Stimulated activated CD8-positive, alpha-beta memory T cell treated with anti-CD3 and anti-CD28 coated beads, Interleukin-4, amount 100 ng/mL, for 1 hour (primary cell): ENCODE data around the gene SERTAD1.
"Not testable (repeated sequence)": the region's sequence is repeated elsewhere in the genome, so short reads cannot be mapped to it uniquely, and the experiment has no call there.

ENCODE experiments used
- DNase-seq, 2 donors: peaks; one replicate each; pipeline ENCODE4 v3.0.0-alpha.2; 2020; ENCODE audit warnings: low read depth in 2 of 2, low spot score in 1 of 2

The SERTAD1 gene, protein sequence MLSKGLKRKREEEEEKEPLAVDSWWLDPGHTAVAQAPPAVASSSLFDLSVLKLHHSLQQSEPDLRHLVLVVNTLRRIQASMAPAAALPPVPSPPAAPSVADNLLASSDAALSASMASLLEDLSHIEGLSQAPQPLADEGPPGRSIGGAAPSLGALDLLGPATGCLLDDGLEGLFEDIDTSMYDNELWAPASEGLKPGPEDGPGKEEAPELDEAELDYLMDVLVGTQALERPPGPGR

DNA sequence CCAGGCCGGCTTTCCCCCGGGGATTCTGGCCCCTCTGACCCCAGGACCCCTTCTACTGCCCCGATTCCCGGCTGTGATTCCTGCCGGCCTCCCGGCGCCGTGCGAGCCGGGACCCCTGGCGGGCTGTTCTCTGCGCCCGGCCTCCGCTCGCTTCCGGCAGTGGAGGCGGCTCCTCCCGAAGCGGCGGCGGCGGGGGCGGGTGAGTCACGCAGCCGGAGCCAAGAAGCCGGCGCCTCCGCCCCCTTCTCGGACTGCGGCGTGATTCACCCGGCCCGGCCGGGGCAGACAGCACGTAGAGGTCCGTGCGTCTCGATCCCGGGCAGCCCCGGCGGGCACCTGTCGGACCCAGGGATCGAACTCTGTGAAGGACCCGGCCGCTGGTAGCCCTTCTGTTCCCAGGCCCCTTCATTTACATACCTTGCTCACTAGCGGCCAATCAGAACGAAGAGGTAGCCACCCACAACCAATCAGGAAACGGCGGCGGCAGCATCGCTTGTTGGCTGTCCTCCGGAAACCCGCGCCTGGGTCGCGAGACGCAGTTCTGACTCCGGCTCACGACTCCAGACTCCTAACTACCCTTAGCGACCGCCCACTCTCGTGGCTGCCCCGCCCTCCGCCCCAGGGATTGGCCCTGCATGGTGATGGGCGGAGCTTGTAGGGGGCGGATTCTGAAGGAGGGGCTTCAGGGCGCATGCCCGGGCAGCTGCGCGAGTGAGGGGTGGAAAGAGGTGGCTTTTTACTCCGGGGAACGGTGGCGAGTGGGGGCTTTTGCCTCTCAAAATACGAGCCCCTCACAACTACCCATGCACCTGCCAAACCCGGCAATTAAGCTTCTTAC lies at the start of gene SERTAD1:
Gene SERTAD1 (minus strand): TSS at position 543 of the 838 bp plus-strand sequence. CDS start 2,446 bp downstream, outside the sequence.
- DNase-seq: peak; percentile 100

DNA sequence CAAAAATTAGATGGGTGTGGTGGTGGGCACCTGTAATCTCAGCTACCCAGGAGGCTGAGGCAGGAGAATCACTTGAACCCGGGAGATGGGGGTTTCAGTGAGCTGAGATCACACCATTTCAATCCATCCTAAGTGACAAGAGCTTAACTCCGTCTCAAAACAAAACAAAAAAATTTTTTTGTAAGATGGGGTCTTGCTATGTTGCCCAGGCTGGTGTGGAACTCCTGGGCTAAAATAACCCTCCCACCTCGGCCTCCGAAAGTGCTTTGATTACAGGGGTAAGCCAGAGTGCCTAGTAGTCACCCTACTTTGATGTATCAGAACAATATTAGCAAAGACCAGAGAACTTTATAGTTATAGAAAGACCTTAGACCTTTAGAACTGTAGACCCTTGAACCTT lies 48.9 kb upstream of the SERTAD1 start:
- no peak for DNase-seq

DNA sequence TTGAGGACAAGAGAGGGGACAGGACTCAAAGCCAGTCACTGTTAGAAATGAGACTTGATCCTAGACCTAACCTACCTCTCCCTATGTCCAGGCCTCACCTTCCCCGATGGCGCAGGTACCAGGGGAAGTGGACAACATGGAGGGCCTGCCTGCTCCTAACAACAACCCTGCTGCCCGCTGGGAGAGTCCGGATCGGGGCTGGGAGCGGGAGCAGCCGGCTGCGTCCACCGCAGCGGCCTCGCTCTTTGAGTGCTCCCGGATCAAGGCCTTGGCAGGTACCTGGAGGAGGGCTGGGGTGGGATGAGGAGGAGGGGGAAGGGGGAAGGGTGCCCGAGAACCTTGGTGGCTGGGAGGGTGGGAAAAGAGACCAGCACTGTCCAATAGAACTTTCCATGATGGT lies 46.7 kb upstream of the SERTAD1 start:
- no peak for DNase-seq

DNA sequence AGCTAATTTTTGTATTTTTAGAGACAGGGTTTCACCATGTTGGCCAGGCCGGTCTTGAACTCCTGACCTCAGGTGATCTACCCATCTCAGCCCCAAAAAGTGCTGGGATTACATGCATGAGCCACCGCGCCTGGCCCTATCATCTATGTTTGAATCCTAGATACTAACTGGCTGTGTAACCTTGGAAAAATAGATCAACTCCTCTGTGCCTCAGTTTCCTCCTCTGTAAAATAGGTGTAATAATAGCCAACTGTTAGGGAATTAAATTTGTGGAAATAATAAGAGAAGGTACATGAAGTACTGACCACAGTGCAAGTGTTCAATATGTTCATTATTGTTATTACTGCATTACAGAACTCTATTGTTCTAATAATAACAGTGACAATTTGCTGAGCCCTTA lies 45.3 kb upstream of the SERTAD1 start:
- no peak for DNase-seq

DNA sequence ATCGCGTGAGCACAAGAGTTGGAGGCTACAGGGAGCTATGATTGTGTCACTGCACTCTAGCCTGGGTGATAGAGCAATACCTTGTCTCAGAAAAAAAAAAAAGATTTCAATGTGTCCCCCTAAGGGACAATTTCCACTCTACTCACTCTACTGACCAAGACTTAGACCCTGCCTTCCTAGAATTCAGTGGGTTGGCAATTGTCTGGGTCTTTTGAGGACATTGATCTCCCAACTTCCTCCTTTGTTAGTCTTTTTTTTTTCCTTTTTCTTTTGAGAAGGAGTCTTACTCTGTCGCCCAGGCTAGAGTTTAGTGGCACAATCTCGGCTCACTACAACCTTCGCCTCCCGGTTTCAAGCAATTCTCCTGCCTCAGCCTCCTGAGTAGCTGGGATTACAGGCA lies 43.2 kb upstream of the SERTAD1 start:
- no peak for DNase-seq

DNA sequence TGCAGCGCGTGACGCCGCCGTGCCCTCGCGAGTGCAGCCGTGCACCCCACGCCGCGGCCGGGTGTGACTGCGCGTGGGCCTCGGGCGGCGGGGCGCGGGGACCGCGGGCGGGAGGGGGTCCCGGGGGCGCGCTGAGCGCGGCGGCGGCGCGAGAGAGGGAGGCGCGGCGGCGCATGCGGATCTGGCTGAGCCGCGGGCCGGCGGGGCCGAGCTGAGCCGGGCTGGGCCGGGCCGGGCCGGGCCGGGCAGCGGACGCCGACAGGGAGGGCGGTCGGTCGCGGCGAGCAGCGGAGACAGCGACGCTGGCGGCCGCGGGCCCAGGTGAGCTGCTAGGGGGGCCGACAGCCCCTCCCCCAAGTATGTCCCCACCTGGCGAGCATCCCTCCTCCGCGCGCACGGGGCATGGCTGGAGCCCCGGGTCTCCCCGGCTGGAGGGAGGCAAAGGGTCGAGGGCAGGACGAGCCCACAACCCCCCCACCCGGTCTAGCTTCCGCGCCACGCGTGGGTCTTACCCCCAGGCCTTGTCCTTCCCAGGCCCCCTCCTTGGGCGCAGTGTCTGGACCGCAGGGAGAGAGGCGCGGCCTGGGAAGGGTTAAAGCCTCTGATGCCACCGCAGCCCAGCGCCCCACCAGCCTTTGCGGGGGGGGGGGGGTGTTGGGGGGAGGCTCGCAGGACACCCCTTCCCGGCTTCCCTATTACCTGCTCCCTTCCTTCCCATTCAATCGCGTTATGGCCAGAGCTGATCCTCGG lies 41.4 kb upstream of the SERTAD1 start, which contains the start of gene SPTBN4:
Gene SPTBN4 (plus strand): TSS at position 17 of the 750 bp plus-strand sequence. CDS start 5,621 bp downstream, outside the sequence.
- DNase-seq: no peak

DNA sequence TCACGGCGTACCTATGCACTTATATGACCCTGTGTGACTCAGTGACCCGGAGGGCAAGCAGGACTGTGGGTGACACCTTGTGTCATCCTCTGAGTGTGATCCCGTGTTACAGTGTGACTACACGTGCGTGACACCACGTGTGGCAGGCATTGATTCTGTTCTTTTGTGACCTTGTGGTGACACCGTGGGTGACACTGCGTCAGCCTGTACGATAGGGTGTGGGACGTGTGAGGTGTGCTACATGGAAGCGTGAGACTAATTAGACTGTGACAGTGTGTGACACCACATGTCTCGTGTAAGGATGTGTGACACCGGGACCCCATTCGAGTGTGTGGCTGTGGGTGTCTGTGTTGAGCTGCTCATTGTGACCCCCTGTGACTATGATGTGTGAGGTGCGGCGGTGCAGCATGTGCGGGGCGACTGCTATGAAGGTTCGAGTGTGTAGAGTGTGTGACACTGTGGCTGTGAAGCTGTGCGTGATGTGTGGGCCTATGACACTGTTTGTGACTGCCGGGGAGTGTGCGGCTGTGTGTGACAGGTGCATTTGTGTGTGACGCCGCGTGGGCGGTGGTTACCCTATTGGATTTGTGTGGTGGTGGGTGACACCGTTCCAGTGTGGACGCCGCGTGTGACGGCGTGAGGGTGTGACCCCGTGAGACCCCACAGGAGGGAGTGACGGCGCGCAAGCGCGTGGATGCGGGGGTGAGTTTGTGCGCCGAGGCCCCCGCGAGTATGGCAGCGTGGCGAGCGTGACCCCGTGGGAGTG lies 40.6 kb upstream of the SERTAD1 start:
- DNase-seq: peak; percentile 38 to 47

DNA sequence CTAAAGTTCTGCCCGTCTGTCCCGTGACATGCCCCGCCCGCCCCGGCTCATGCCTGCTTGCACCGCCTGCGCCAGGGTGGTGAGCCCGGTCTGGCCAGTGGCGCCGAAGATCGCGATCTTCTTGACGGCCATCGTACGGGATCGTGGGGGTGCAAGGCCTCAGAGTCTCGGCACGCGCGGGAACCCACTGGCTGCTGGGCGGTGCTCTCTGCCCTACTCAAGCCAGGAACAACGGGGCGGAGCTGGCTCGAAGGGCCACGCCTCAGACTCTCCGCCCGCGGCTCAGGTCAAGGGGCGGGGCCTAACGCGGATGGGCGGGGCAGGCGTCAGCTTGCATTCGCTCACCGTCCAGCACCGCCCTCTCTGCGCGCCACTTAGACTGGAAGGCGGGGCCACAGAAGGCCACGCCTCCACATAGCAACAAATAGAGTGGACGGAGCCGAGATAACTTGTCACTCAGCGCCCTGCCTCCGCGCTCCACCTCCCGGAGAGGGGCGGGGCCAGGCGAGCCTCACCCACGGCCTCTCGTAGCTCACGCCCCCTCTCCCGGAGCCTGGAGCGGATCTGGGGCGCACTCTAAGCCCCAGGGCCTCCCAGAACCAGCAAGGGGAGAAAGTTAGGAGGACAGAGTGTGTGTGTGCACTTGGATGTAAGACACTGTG lies 39.9 kb upstream of the SERTAD1 start, which contains the start of gene BLVRB:
Gene BLVRB (minus strand): TSS at position 189 of the 662 bp plus-strand sequence. CDS start 57 bp downstream, at position 132.
- DNase-seq: peak; percentile 99

DNA sequence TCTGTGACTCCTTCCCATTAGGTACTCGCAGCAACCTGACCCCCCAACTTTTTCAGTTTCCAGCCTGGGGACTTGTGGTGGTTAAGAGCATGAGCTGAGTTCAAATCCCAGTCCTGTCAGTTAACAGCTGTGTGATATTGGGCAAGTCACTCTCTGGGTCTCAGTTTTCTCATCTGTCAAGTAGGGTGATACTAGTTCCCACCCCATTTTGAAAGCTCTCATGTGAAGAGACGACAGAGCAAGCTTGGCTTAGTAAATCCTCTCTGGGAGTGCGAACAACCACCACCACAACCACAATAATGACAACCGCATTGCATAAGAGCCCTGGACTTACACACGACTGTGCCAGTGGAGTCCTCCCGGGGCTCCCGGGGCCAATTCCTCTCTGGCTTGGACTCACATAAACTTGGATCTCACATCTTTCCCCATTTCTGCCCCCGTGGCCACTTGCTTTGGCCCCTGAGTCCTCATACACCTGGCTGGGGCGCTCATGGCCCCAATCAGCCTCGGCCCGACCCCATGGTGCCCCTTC lies 39.3 kb upstream of the SERTAD1 start:
- no peak for DNase-seq

DNA sequence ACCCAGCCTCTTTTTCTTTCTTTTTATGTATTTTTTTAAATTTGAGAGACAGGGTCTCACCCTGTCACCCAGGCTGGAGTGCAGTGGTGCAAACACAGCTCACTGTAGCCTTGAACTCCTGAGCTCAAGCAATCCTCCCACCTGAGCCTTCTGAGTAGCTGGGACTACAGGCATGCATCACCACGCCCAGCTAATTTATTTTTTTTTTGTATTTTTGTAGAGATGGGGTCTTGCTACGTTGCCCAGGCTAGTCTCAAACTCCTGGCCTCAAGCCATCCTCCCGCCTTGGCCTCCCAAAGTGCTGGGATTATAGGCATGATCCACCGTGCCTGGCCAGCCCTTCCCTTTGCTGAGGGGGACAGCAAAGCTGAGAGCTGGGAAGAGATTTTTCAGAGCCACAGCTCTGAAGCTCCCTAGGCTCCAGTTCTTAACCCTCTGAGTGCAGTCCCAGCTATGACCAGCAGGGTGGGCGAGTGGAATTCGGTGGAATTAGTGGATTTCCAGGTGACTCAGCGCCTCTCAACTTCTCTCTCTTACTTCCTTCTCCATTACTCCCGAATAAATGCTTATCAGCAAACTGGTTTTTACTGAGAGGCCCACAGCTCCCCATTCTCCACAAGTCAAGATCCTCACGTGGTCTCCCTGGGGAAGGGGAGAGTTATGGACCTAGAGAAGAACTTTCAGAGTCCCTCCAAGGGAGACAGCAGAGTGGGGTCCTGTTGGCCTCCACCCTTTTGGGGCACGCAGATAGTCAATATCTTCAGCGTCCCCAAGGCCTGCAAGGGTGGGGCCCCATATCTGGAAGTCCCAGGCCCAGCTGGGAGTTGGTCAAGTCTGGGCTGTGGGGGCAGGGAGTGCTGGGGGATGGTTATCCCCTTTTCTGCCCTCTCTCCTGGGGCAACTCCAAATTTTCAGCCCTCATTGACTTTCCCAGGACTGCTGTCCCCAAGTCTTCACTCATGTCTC lies 38.5 kb upstream of the SERTAD1 start:
- peak; percentile 37 to 52 for DNase-seq

DNA sequence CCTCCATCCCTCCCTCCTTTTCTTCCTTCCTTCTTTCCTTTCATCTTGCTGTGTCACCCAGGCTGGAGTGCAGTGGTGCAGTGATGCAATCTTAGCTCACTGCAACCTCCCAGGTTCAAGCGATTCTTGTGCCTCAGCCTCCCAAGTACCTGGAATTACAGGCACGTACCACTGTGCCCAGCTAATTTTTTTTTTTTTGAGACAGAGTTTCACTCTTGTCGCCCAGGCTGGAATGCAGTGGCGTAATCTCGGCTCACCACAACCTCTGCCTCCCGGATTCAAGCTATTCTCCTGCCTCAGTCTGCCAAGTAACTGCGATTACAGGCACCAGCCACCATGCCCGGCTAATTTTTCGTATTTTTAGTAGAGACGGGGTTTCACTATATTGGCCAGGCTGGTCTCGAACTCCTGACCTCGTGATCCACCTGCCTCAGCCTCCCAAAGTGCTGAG lies 37.8 kb upstream of the SERTAD1 start:
- not testable (repeated sequence) for DNase-seq

DNA sequence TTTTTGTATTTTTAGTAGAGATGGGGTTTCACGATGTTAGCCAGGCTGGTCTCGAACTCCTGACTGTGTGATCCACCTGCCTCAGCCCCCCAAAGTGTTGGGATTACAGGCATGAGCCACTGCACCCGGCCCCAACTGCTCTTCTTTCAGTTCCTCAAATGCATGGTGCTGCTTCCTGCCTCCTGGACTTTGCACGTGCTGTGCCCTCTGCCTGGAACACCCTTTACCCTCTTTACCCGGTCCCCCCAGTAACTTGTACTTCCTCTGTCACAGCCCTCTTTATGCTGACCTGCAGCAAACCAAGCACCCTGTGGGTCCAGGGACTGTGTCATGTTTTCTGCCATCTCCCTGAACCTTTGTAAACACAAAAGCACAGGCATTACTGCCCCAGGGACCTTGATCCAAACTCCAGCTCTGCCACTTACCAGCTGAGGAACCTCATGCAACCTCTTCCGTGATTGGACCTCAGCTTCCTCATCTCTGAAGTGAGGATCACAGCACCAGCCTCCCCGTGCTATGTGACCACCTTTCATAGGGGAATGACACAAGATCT lies 36.0 kb upstream of the SERTAD1 start:
- DNase-seq: no peak

DNA sequence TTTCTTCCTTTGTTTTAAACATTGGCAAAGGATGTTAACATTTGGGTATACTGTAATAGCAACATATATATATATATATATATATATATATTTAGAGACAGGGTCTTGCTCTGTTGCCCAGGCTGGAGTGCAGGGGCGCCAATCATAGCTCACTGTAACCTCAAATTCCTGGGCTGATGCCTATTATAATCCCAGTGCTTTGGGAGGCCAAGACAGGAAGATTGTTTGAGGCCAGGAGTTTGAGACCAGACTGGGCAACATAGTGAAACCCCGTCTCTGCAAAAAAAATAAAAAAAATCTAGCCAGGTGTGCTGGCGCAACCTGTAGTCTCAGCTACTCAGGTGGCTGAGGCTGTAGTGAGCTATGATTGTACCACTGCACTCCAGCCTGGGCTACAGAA lies 34.4 kb upstream of the SERTAD1 start:
- DNase-seq: no peak

DNA sequence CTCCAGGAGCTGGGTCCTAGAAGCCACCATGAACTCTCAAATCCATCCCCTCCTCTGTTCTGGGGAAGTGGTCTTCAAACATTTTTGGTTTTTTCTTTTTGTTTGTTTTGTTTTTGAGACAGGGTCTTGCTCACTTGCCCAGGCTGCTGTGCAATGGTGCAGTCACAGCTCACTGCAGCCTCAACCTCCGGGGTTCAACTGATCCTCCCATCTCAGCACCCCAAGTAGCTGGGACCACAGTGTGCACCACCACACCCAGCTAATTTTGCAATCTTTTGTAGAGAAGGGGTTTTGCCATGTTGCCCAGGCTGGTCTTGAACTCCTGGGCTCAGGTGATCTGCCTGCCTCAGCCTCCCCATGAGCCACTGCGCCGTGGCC lies 32.8 kb upstream of the SERTAD1 start:
- no peak for DNase-seq

DNA sequence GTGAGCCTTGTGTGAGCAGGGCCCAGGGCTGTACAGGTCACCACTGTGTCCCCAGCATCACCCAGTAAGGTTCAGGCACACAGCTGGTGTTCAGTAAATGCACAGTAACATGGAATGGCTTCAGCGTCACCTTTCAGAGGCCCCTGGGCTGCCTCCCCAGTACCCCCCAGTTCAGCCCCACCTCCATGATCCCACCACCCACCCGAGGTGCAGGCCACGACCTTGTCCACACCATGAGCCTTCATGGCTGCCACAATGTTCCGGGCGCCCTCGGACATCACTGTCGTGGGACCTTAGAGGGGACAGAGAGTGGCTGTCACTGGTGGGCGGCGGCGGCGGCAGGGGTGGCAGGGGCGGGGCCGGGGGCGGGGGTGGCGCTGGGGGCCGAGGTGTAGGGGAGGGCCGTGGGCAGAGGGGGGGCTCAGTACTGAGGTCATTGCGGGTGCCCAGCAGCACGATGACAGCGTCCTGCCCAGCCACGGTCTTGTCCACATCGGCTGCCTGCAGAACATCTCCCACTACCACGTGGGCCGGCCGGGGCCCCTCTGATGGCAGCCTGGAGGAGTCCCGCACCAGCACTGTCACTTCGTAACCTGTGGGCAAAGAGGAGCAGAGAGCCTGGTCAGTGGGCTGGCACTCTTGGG lies 32.3 kb upstream of the SERTAD1 start:
- DNase-seq: no peak

DNA sequence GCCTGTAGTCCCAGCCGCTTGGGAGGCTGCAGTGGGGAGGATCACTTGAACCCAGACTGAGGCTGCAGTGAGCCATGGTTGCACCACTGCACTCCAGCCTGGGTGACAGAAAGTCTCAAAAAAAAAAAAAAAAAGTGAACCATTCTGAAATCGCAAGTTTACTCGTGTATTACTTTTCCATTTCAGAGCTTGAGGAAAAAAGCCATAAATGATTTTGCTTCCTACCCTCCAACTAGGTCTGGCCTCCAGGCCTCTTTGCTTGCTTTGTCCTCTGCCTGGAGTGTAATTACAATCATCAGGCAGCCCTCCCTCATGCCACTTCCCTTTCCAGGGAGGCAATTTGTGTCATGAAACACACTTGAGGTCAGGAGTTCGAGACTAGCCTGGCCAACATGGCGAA lies 31.3 kb upstream of the SERTAD1 start:
- DNase-seq: no peak

DNA sequence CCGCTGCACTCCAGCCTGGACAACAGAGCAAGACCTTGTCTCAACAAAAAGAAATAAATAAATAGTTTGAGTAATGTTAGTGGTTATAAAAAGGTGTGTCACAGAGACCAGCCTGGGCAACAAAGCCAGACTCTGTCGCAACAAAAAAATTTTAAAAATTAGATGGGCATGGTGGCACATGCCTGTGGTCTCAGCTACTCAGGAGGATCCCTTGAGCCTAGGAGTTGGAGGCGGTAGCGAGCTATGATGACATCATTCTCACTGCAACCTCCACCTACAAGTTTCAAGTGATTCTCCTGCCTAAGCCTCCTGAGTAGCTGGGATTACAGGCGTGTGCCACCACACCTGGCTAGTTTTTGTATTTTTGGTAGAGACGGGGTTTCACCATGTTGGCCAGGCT lies 28.2 kb upstream of the SERTAD1 start:
- DNase-seq: not testable (repeated sequence)

DNA sequence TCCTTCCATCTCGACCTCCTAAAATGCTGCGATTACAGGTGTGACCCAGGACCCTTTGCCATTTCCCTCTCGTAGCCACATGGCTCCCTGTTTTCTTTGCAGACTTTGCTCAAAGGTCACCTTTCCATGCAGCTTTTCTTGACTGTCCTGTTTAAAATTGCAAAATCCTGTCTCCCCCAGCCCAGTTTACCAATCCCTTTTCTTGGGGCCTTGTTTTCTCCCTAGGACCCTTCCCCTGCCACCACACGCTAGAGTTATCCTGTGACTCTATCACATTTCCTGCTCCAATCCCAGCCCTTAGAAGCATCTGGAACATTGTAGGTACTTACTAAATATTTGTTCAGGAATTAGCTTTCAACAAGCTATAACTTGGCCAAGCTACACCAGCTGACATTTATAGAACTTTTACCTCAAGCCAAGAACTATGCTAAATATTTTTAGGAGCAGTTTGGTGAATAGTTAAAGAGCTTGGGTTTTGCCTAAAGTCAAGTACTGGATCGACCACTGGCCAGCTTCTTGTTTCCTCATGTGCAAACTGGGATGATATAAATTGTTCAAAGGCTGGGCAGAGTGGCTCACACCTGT lies 27.5 kb upstream of the SERTAD1 start:
- no peak for DNase-seq
